DMS153 (cell line): Measurements from ENCODE around the gene MAST1.
"Not testable (repeated sequence)": the region's sequence is repeated elsewhere in the genome, so short reads cannot be mapped to it uniquely, and the experiment has no call there.

Source experiments
- DNase-seq: peaks from one replicate; lab custom pipeline; 2025; lab: John Stamatoyannopoulos, UW

The MAST1 gene

GRCh38 chr19:12872255-12872654 is 33.9 kb downstream of the MAST1 start:
- DNase-seq: no peak

GRCh38 chr19:12872941-12873890 is 34.9 kb downstream of the MAST1 start:
- no peak for DNase-seq

- no peak for DNase-seq
These were observed 35.8 kb downstream of the MAST1 start for GRCh38 chr19:12873891-12874745.

- DNase-seq: no peak
These were observed 36.8 kb downstream of the MAST1 start for GRCh38 chr19:12875086-12875485.

- no peak for DNase-seq
These were observed 42.3 kb downstream of the MAST1 start for GRCh38 chr19:12880551-12881171.

- DNase-seq: peak; percentile 94
These were observed 43.0 kb downstream of the MAST1 start, which contains the start of gene DNASE2 for GRCh38 chr19:12881172-12881808. Gene DNASE2 (minus strand): TSS chr19:12881449. CDS start chr19:12881375, 74 bp downstream.

- no peak for DNase-seq
These were observed 44.3 kb downstream of the MAST1 start for GRCh38 chr19:12882589-12882988.

GRCh38 chr19:12884202-12884601 is 45.9 kb downstream of the MAST1 start:
- no peak for DNase-seq

- DNase-seq: no peak
These were observed 46.3 kb downstream of the MAST1 start for GRCh38 chr19:12884627-12884925.

GRCh38 chr19:12884926-12885748 is 46.8 kb downstream of the MAST1 start:
- DNase-seq: peak; percentile 97

GRCh38 chr19:12885749-12886650 is 47.7 kb downstream of the MAST1 start:
- no peak for DNase-seq

GRCh38 chr19:12886651-12886968 is 48.3 kb downstream of the MAST1 start:
- DNase-seq: no peak

GRCh38 chr19:12886969-12887747 is 48.8 kb downstream of the MAST1 start, which contains the start of gene KLF1:
Gene KLF1 (minus strand): TSS chr19:12887201. CDS start chr19:12887140, 61 bp downstream.
- no peak for DNase-seq

- no peak for DNase-seq
These were observed 49.8 kb downstream of the MAST1 start for GRCh38 chr19:12888006-12888603.

GRCh38 chr19:12890299-12890786 is 52.0 kb downstream of the MAST1 start:
- DNase-seq: not testable (repeated sequence)

GRCh38 chr19:12890787-12891552 is 52.7 kb downstream of the MAST1 start, which contains the start of gene GCDH:
Gene GCDH (plus strand): TSS chr19:12891160. CDS start chr19:12891305, 145 bp downstream.
- peak; percentile 99 for DNase-seq

GRCh38 chr19:12891553-12892021 is 53.3 kb downstream of the MAST1 start:
- no peak for DNase-seq

- DNase-seq: no peak
These were observed 55.3 kb downstream of the MAST1 start for GRCh38 chr19:12893582-12893981.
